Measurements from ENCODE around the gene DLG2.

DLG2 gene

GRCh38 chr11:83990160-83990733 is 1636.9 kb downstream of the DLG2 start:
- DNase-seq (ENCODE audit: low spot score) = peak; percentile 68

- DNase-seq (ENCODE audit: low spot score) = peak; percentile 26
Measured at GRCh38 chr11:83982825-83983224, 1644.3 kb downstream of the DLG2 start.

DNA sequence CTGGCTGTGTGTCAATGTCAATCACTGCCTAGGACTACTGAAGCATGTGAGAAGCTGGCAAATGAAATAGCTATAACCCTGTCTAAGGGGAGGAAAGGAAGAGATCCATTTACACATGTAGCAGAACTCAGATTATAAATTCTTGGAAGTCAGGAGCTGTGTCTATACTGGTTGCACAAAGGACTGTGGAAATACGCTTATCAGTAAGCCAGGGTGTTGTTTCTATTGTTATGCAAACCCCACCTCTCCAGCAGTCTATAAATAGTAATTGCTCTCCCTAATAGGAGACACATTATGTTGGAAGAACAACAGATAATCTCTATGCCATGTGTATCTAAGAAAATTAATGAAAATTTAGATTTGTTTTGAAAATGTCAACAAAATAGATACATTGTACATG is 1647.6 kb downstream of the DLG2 start:
- DNase-seq (ENCODE audit: low spot score) = no peak

DNA sequence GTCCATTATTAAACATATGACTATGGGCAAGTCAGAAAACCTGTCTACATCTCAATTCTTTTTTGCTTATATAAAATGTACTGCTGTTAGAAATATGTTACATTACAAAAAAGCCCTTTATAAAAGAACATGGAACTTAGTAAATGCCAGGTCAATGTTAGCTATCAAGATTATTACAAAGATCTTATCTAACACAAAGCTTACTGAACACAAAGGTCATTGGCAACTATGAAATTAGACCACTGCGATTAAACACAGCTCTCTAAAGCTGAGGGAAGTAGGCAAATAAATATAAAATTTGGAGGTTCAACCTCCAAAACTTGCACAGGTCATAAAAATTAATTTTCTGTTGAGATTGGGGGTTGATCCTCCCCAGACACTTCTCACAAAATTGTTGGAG is 1648.2 kb downstream of the DLG2 start:
- DNase-seq (ENCODE audit: low spot score) = no peak

DNA sequence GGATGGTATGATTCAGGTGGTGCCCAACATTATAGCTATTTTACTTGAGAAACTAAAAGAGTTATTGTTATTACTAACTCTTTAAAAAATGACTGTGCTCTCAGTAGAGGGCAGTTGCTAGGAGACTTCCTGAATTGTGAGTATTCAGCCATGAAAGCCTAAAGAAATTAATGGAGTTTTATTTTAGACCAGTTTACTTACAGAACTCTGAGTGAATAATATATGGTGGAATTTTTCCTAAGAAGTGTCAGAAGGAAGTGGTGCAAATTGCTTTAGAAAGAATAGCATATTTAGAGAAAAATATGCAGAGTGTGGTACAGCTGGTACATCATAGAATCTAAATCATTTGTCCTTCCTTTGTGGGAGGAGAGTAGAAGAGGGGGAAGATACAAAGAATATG is 1651.1 kb downstream of the DLG2 start:
- DNase-seq (ENCODE audit: low spot score) = peak; percentile 23

GRCh38 chr11:83972536-83972935 is 1654.6 kb downstream of the DLG2 start:
- DNase-seq (ENCODE audit: low spot score) = peak; percentile 15

DNA sequence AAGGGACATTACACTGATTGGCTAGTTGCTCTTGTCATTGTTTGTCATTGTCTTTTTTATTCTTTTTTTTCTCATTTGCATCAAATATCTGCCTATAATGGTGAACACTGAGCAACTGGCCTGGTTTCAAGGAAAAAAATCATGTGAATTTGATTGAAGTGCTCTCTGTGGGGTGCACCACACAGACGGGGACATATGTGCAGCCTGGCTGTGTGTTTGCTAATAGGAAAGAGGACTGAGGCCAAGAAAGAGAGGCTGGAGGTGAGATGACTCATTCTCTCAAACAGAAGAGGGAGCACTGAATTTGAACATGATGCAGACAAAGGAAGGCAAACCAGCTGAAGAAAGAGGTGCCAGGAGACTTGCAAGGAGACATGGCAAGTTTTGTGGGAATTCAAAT is 1656.1 kb downstream of the DLG2 start:
- DNase-seq (ENCODE audit: low spot score) = peak; percentile 37

GRCh38 chr11:83970061-83970671 is 1657.0 kb downstream of the DLG2 start:
- DNase-seq (ENCODE audit: low spot score) = peak; percentile 32

- no peak for DNase-seq (ENCODE audit: low spot score)
Measured at GRCh38 chr11:83957038-83957900, 1669.9 kb downstream of the DLG2 start.

DNA sequence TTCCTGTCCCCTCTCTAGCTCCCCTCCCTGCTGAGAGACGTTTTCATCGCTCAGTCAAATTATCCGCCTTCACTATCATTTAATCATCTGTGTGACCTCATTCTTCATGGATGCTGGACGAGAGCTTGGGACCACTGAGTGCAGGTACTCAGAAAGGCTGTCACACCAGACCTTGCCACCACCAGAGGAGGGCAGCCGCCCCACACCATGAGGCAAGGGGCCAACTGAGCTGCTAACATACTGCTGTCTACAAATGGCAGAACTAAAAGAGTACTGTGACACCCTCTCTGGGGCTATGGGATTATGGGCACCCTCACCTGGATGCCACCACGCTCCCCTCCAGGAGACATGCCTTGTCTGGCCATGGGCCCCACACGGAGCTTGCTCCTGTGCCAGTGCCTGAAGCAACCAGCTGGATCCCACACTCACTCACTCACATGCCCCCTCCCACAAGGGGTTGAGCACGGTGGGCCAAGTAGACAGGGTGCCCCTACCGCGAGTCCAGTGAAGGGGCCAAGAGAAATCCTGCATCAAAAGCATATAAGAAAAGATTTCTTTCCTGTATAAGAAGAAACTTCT is 1670.9 kb downstream of the DLG2 start:
- no peak for DNase-seq (ENCODE audit: low spot score)

DNA sequence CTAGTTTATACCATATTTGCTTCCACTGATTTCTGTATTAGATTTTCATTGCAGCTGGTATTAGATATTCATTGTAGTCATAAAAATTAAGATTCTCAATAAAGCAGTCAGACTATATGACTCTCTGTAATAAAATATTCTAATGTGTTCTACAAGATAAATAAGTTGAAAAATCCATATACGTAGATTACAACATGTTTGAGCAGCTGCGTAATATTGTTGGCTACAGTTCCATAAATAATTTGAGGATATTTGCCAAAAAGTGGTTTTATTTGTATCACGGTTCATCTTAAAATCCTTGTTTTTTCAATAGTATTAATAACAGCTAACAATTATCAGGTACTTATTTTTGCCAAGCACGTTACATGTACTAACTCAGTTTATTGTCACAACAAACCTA is 1672.4 kb downstream of the DLG2 start:
- no peak for DNase-seq (ENCODE audit: low spot score)

DNA sequence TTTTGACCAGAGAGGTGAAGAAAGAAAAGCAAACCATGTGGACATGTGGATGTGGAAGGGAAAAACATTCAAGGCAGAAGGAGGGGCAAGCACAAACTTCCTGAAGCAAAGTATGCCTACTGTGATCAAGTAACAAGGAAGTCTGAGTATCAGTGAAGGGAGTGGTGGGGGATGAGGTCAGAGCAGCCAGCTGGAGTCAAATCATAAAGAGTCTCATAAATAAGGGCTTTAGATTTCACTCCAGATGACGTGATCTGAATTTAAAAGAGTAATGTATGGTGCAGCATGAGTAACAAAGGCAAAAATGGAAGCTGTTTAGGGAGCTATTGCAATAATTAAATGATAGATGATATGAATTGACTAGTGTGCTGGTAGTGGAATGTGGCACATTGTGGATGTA is 1675.6 kb downstream of the DLG2 start:
- DNase-seq (ENCODE audit: low spot score) = no peak

GRCh38 chr11:83948200-83948599 is 1678.9 kb downstream of the DLG2 start:
- no peak for DNase-seq (ENCODE audit: low spot score)

GRCh38 chr11:83945976-83946375 is 1681.2 kb downstream of the DLG2 start:
- no peak for DNase-seq (ENCODE audit: low spot score)

- no peak for DNase-seq (ENCODE audit: low spot score)
Measured at GRCh38 chr11:83941050-83941449, 1686.1 kb downstream of the DLG2 start.

GRCh38 chr11:83938148-83938547 is 1689.0 kb downstream of the DLG2 start:
- DNase-seq (ENCODE audit: low spot score) = no peak

GRCh38 chr11:83933008-83933407 is 1694.1 kb downstream of the DLG2 start:
- DNase-seq (ENCODE audit: low spot score) = no peak

- no peak for DNase-seq (ENCODE audit: low spot score)
Measured at GRCh38 chr11:83927422-83927821, 1699.7 kb downstream of the DLG2 start.

- no peak for DNase-seq (ENCODE audit: low spot score)
Measured at GRCh38 chr11:83924795-83925542, 1702.2 kb downstream of the DLG2 start.

- no peak for DNase-seq (ENCODE audit: low spot score)
Measured at GRCh38 chr11:83923961-83924360, 1703.2 kb downstream of the DLG2 start.

- DNase-seq (ENCODE audit: low spot score) = no peak
Measured at GRCh38 chr11:83922953-83923352, 1704.2 kb downstream of the DLG2 start.

DNA sequence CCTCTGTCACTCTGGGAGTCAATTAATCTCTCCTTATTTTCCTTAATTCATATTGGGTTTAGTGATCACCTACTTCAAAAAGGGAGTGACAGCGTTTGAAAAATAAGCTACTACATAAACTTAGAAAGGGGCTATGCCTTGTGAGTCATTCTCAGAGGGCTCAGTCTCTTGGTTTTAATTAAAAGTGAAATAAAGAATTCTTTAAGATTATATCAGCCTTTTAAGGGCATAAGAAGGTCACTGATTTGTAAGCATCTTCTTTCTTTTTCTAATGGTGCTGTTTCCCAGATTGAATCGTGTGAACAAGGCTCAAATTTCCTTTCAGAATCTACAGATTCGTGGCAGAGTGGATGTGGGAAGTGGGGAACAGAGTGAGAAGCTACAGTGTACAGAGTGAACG is 1704.8 kb downstream of the DLG2 start:
- no peak for DNase-seq (ENCODE audit: low spot score)
